ENCODE results near the gene GRM1. TPM values are rescaled to one million over a fixed set of nuclear protein-coding genes. Genes with fewer than 3 reads are reported as not detected.

GRM1 gene
- total RNA-seq, 1 donor from 2014 or later: not detected

GRCh38 chr6:146153040-146153758 is 124.3 kb downstream of the GRM1 start:
- ATAC-seq (ENCODE audit: low read depth) (no peak), DNase-seq (no peak)
- TF ChIP-seq CTCF (IDR thresholded peaks at IDR 0.05): no peak
- ChIA-PET CTCF (no interaction called here), POLR2A (no interaction called here)
- H3K4me1 Mint-ChIP-seq: no peaks in the 10 kb centered on the region
- no peaks in the 10 kb centered on the region for H3K9me3 Mint-ChIP-seq
- H3K36me3 Mint-ChIP-seq (ENCODE audit: low read depth): no peaks in the 10 kb centered on the region
- no peak overlapping the region for H3K27ac Mint-ChIP-seq
- intact Hi-C loops (cut with micrococcal nuclease): no loop called here
- no peak overlapping the region for H3K4me3 Mint-ChIP-seq
- no peaks in the 10 kb centered on the region for H3K27me3 Mint-ChIP-seq

DNA sequence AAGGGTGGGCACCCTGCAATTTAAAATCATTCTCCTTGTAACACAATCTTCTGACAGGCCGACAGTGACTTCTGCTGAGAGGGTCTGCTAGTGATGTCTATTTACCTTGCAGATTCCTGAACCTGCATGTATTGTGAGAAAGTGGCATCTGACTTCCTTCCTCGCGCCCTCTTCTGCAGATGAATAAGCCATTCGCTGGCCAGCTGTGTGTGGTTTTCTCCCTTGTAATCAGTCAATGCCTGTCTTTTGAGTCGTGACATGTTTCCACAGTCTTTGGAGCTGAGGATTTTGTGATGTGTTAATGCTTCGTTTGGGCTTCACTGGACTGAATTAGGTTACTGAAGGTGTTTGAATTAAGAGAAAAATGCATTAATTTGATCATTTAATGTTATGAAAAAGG is 125.3 kb downstream of the GRM1 start:
- Mint-ChIP-seq H3K27me3 (no peaks in the 10 kb centered on the region), H3K4me3 (no peak overlapping the region), H3K27ac (no peak overlapping the region), H3K36me3 (ENCODE audit: low read depth) (no peaks in the 10 kb centered on the region), H3K4me1 (no peaks in the 10 kb centered on the region), H3K9me3 (no peaks in the 10 kb centered on the region)
- TF ChIP-seq CTCF (IDR thresholded peaks at IDR 0.05): no peak
- POLR2A ChIA-PET: no interaction called here
- intact Hi-C loops (cut with micrococcal nuclease): no loop called here
- CTCF ChIA-PET: interaction anchor here (0.5 kb wide), 1 partner anchor 1342 kb away, joined by 4 read pairs; no protein-coding TSS in a partner anchor
- DNase-seq (no peak), ATAC-seq (ENCODE audit: low read depth) (no peak)

GRCh38 chr6:146161664-146162063 is 132.8 kb downstream of the GRM1 start:
- DNase-seq (no peak), ATAC-seq (ENCODE audit: low read depth) (no peak)
- POLR2A ChIA-PET: no interaction called here
- TF ChIP-seq CTCF (IDR thresholded peaks at IDR 0.05): no peak
- Mint-ChIP-seq H3K36me3 (ENCODE audit: low read depth) (no peaks in the 10 kb centered on the region), H3K9me3 (no peaks in the 10 kb centered on the region), H3K27ac (no peak overlapping the region), H3K4me1 (no peaks in the 10 kb centered on the region), H3K27me3 (no peaks in the 10 kb centered on the region), H3K4me3 (no peak overlapping the region)
- CTCF ChIA-PET: no interaction called here
- intact Hi-C loops (cut with micrococcal nuclease): no loop called here

- no peak for ATAC-seq (ENCODE audit: low read depth)
- DNase-seq: no peak
- ChIA-PET CTCF (no interaction called here), POLR2A (no interaction called here)
- Mint-ChIP-seq H3K27me3 (no peaks in the 10 kb centered on the region), H3K27ac (no peak overlapping the region), H3K9me3 (peaks cover 11% of the 10 kb centered on the region), H3K36me3 (ENCODE audit: low read depth) (no peaks in the 10 kb centered on the region), H3K4me1 (no peaks in the 10 kb centered on the region), H3K4me3 (no peak overlapping the region)
- intact Hi-C loops (cut with micrococcal nuclease): no loop called here
- TF ChIP-seq CTCF (IDR thresholded peaks at IDR 0.05): no peak
These were observed 141.0 kb downstream of the GRM1 start for GRCh38 chr6:146169872-146170271.

GRCh38 chr6:146177785-146178184 is 148.9 kb downstream of the GRM1 start:
- ChIA-PET POLR2A (no interaction called here), CTCF (no interaction called here)
- Mint-ChIP-seq H3K36me3 (ENCODE audit: low read depth) (no peaks in the 10 kb centered on the region), H3K27me3 (no peaks in the 10 kb centered on the region), H3K9me3 (no peaks in the 10 kb centered on the region), H3K4me1 (no peaks in the 10 kb centered on the region), H3K4me3 (no peak overlapping the region), H3K27ac (no peak overlapping the region)
- TF ChIP-seq CTCF (IDR thresholded peaks at IDR 0.05): no peak
- ATAC-seq (ENCODE audit: low read depth): no peak
- intact Hi-C loops (cut with micrococcal nuclease): no loop called here
- DNase-seq: no peak
